HG03196 (cell line): ENCODE results near the gene PHACTR3.
"Not testable (repeated sequence)": the region's sequence is repeated elsewhere in the genome, so short reads cannot be mapped to it uniquely, and the experiment has no call there.

ENCODE experiments used
- ATAC-seq: cut with Tn5 transposase; IDR thresholded peaks from one replicate; pipeline ENCODE4 v1.9.1; 2021; ENCODE audit not compliant: unreplicated experiment

Gene PHACTR3

DNA sequence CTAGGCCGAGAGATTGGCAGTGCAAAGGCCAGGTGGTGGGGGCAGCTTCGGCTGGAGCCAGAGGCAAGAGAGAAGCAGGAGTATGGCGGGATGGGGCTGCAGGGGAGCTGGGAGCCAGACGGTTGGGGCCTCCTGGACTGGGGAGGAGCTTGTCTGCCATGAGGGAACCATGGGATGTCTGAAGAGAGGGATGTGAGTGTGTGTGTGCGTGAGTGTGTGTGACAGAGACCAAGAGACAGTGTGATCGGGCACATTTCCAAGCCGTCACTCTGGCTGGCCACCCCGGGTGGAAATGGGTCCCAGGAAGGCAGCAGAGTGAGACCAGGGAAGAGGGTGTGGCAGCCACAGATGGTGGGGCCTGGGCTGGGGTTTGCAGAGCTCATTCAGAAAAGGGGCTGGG is 13.8 kb downstream of the PHACTR3 start:
- no peak for ATAC-seq

DNA sequence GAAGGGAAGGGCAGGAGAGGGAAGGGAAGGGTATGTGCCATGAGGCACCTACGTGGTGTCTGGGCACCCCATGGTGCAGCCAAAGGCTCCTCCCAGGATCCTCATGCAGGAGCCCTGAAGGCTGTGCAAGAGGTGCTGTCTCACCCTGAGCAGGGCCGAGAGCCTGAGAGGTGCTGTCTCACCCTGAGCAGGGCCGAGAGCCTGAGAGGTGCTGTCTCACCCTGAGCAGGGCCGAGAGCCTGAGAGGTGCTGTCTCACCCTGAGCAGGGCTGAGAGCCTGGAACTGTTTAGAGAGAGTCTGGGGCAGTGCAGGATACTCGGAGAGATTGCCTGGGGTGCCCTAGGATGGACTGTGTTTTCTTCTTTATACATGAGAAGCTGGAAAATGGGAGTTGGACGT is 14.2 kb downstream of the PHACTR3 start:
- ATAC-seq: not testable (repeated sequence)

DNA sequence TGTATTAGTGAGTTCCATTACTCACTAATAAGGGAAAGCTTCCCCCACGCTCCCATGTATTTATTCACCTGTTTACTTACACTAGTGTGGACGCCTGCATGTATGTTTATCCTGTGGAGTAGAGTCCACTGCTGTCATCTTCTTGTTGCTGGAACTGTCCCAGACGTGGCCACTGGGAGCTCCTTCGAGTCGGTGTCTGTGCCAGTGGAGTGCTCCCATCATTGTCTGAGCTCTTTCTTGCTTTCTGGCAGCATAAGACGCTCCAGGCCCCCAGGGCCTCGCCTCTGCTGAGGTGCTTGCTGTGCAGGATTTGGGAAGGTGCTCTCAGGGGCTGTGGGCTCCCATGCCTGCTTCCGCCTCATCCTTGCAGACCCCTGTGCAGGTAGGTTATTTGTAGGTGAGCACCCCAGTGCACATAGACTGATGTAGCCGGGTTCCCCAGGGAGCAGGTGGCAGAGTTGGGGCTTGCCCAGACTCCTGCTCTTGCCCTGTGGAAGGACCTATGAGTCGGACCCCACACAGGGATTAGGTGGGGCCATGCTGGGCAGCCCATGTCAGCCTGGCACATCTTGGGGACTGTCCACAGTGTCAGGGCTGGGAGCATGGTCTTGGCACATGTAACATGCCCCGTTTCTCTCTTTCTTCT is 16.6 kb downstream of the PHACTR3 start:
- ATAC-seq: no peak

DNA sequence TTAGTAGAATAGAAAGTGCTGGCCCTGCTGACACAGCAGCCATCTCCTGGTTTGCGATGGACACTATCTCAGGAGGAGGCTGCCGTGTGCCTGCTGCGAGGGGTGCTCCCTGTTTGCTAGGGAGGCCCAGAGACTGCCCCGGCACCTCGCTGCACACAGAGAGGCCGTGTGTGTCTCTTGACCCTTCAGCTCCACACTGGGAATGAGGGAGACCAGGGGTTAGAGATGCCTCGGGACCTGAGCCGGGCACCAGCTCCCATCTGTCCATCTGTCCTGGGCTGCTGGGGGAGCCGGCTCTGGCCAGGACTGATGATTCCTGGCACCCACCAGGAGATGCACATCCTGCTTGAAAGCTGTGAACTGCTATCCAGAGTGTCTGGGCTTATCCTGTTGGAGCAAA is 18.2 kb downstream of the PHACTR3 start:
- no peak for ATAC-seq

DNA sequence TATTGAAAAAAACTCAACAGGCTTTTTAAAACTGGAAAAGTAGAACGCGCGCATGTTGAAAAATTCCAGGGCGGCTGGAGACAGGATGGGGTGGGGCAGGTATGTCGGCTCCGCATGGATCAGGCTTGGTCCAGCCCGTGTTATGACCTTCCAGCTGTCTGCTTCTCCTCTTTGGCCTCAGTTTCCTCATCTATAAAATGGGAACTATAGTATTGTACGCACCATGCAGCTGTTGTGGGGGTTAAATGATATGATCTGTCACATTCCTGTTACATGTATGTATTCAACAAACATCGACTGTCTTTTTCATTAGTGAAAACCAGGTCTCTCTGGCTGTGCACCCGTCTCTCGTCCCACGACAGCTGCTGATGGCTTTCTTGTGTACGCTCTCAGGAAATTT is 18.8 kb downstream of the PHACTR3 start:
- ATAC-seq: no peak

DNA sequence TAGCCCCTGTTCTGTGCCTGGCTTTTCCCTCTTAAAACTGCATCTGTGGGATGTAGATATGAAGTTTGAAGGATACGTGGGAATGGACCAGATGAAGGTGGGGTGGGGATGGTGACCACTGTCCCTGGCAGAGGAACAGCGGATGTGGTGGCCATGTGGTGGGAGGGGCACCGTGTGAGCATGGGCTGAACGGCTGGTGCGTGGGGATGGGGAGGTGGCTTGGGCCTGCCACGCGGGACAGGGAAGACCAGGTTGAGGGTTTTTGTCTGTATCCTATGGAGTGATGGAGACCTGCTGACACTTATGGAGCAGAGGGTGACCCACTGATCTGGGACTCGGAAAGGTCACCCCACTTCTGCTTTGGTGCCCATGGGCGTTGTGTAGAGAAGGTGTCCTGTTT is 19.2 kb downstream of the PHACTR3 start:
- no peak for ATAC-seq

DNA sequence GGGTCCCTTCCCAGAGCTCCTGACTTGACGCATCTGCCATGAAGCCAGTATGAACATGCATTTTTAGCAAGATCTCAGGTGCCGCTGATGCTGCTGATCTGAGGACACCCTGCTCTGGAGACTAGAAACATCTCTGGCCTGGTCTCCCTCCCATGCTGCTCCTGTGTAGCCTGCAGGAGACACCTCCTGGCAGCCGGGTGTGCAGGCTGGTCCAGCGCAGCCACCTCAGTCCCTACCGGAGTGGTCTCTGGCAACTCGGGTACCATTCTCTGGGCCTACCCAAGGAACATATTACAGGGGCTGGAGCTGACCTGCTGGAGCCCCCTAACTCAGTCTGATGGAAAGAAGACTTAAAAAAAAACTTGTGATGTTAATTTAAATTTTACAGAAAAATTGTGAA is 20.1 kb downstream of the PHACTR3 start:
- ATAC-seq: no peak

DNA sequence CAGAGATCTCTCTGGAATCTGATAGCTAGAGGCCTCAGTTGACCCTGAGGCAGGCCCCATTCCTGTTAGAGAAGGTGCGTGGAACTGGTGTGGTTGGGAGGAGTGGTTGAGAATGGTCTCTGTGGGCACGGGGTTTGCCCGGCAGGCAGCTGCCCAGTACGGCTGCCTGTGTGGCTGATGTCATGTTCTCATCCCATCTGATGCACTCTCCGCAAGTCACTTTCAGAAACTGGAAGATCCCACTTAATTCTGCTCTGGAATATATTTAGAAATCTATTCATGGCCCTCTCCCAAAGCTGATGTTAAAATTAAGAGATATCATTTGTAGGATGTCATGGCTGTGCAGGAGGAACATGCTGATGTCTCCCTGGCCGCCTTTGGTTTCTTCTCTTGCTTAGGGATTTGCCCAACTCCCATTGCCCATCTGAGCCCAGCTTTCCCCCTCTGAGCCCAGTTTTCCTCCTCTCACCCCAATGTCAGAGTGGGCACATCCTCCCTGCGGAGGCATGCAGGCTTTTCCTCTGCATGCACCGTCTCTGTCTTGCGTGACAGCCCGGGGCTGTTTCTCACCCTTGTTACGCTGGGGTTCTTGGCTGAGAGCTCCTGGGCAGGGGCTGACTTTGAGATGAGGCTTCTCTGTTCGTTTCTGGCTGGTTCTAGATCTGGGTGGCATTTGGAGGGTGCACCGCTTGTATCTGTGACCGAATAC is 21.0 kb downstream of the PHACTR3 start:
- ATAC-seq: no peak

DNA sequence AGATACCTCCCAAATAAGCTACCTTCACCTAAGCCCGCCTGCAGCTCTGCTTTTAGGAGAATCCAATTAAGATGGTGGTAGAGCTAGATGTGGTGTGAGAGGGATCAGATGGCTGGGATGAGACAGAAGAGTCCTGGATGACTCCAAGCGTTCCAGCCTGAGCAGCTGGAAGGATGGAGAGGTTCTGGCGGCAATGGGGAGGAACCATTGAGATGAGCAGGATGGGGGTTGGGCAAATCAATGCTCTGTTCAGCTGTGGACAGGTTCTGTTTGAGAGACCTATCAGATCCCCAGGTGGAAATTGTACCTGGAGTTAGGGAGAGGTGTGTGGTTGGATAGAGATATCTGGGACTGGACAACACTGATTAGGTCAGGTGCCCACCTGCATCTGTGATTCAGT is 23.0 kb downstream of the PHACTR3 start:
- ATAC-seq: no peak

DNA sequence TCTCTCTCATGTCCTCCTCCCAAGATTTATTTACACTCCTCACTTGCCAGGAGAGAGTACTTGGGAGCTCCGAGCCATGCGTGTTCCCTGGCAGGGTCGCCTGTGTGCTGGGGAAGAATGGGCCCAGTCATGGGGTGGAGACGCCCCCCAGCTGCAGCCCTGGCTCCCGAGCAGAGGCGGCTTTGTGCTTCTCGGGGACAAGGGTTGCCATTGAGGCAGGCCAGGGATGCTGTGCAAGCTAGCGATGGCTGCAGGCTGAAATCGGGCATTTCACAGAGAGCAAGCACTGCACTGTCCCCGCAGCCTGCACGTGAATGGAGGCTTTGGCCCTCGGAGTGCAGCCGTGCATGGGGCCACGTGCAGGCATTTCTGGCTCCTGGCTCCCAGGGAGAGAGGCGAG is 23.8 kb downstream of the PHACTR3 start:
- no peak for ATAC-seq

DNA sequence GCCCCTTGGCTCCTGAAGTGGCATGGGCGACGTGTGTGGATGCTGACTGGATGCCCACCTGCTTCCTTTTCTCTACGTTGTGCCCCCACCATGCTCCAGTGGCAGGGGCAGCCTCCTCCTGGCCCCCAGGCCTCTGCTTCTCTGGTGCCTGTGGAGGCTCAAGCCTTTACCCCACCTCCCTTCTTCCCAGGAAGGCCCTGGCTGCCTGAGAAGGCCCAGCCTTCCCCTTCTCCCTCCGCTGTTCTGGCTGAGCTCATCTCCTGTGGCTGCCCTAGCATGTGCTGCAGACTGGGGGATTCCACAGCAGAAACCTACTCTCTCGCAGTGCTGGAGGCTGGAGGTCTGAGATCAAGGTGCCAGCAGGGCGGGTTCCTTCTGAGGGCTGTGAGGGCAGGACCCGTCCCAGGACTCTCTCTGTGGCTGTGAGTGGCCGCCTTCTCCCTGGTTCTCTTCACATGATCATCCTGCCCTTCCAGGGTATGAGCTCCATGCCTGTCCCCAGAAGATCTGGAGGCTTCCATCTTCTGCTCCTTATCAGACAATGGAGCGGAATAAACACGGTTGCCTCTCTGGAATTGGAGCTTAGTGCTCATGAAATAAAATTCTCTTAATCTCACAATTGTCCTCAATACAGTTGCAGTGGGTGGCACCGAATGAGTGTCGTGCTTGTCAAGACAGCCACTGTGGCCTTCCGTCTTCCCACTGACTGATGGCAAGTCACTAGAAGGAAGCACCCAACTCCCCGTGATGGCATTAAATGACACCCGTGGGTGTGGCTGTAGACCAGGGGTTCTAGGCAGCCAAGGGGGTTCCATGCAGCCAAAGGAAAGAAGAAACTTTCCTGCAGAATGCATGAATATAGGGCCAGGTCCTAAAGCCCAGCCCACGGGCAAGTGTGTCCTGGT is 25.1 kb downstream of the PHACTR3 start:
- no peak for ATAC-seq

DNA sequence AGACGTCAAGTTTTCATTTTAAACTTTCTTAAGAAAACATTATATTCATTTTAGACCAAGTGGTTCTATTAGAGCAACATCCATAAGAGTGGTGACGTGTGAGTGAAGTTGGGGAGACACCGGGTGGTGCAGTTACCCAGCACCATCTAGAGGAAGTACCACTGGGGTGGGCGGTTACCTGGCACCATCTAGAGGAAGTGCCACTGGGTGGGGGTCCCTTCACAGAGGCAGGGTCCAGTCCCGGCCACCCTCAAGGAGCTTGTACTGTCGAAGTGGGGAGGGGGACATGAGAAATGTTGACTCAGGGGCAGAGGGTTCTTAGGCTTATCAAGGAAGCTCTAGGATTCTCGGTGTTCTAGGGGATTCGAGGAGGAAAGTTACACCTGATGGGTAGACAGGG is 26.2 kb downstream of the PHACTR3 start:
- no peak for ATAC-seq

DNA sequence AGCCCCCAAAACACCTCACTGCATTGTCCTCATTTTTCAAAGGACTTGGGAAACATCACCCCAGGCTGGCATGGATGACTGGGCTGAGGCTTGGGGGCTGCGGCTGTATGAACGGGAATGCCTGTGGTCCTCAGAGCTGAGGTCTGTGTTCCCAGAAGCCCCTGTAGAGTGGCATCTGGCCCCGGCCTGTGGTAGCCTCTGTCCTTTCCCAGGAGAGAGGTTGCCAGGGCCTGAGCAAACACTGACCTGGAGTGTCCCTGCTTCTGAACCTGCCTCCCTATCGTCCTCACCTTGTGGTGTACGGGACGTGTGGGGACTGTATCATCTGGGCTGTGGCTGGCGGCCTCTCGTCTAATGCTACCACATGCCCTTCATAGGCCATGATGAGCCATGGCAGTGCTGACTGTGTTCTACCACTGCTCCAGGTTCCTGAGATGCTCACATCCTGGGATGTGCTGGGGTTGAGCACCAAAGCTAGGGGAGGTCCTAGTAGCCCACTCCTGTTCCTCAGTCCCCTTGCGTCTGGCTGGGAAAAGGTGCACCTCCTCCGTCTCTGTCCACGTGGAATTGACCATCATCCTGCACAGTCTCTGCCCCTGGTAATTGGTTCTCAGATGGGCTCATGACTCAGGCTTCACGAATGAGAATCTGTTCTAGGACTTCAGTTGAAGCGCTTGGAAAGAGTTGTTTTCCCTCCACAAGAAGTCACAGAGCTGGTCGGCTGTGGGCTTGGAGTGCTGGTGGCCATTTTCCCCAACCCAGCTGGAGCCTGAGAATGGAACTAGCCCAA is 27.6 kb downstream of the PHACTR3 start:
- ATAC-seq: no peak

DNA sequence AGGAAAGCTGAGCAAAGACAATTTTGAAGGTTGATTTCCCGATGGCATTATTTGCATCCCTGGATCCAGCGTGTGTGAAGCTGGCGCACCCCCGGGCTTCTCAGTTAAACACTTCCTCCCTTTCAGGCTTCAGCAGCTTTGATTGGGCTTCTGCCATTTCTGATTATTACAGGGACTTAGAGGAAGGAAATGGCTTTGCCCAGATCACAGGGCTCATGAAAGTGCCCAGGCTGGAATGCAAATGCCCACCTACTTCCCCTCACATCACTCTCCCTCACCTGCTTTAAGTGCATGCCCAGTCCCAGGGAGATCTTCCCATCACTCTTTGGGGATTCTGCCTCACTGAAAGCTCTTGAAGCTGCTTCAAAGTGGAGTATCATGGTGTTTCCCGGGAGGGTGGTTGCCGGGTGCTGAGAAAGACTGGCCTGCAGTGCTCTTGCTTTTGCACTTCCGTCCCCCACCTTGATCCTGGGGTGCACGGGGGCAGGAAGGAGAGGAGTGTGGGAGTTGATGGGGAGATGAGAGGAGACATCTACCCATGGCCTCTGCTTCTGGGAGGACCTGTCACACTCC is 28.3 kb downstream of the PHACTR3 start:
- ATAC-seq: no peak

DNA sequence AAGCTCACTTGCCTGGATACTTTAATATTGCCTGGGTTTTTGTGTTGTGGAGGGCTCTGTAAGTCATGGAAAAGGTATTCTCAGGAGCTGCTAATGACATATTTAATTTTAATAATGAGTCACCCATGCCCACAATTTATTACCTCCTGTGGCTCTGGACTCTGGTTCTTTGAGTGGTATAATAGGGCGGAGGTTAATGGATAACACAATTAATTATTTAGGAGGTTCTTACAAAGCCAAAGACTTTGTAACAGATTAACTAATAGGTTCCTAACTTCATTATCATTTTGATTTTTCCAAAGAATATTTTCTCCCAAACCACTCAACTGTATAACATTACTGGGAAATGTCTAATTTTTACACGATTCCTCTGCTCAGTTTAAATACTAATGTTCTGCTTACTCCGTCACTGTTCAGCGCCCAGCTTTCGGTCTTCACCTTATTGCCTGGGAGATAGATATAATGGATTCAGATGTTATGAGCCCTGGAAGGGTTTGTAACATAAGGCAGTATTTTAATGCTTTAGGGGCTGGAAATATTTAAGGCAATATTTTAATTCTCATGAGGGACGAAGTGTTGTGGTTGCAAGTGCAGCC is 29.4 kb downstream of the PHACTR3 start:
- no peak for ATAC-seq

DNA sequence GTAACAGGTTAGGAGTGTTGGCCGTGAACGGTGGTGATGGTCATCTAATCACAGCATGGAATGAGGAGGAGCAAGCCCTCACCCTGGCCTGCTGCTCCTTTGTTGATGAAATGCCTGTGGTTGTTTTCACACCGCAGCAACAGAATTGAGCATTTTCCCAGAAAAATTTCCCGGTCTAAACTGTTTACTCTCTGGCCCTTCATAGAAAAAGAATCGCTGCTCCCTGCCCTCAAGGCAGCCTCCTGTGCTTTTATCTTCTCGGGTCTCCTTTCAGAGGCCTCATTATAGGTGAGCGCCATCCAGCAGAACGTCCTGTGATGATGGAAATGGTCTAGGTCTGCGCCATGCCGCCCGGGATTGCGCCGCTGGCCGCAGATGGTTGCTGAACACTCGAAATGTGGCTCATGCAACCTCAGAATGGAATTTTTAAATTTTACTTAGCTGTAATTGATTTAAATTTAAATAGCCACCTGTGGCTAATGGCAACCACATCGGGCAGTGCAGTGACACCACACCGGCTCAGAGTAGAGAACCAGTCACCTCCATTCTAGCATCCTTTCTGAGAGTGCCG is 30.2 kb downstream of the PHACTR3 start:
- ATAC-seq: no peak

DNA sequence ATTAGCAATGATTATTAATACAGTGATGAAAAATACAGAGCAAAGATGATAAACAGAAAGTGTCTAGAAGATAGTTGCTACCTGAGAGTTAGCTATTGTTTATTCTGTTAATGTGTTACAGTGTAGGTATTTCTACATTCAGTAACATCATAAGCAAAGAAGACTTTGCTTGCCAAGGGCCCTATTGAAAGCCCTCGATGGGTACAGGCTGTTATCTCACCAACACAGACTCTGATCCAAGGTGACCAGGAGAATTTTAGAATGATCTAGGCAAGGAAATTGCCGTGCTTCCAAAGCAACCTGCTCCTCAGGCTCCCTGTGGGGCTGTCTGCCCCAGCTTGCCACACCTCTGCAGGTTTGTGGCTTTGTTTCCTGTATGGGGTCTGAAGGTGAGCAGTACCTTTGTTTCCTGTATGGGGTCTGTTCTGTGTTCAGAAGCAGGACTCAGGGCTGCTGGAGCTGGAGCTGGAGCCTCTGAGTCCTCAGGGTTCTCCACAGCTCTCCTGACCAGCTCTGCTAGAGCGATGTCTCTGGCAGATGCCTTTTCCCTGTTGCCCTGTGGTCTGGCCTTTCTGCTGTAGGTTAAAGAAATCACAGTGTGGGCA is 32.5 kb downstream of the PHACTR3 start:
- no peak for ATAC-seq

DNA sequence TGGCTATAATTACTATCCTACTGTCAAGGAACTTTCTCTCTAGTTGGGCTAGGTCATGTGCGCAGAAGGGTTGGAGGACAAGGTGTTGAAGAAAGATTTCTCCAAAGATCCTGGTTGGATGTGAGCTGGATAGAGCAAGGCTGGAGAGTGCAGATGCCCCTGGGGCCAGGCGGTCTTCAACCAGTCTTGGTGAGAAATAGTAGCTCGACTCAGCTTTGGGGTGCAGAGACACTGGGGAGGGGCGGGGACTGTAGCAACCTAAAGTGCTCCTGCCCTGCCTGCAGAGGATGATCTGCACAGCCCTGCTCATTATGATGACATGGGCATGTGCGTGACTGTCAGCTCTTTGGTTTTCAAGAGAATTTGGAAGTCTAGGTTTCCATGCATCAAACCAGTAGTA is 35.9 kb downstream of the PHACTR3 start:
- ATAC-seq: no peak

DNA sequence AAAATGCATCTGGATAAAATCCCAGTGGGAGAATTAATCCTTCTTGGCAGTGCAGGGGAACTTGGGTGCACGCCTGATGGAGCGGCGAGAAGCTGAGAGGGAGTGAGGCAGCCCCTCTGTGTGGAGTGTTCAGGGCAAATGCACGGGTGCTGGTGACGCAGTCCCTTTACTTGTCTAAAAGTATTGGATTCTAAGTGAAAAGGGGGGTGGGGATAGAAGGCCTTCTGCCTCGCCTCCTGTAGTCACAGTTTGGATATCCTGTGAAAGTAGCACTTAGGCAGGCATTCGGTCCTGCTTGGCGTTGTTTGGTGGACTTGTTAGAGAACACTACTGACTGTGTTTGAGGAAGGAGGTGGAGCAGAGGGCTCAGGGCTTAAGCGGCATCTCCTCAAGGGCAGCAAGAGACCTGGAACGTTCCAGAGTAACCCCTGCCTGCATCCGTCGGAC is 39.3 kb downstream of the PHACTR3 start:
- ATAC-seq: no peak
